Fibroblast of skin of back (primary cell): ENCODE data around the gene KCNJ13. TPM values are rescaled to one million over a fixed set of nuclear protein-coding genes. Genes with fewer than 3 reads are reported as not detected.

Experiments used
- DNase-seq: peaks from one replicate; pipeline ENCODE4 v3.0.0-alpha.2; 2013
- polyA plus RNA-seq, 2 experiments: library from polyadenylated mRNA; unstranded; fragments of 120-200 nt; gene quantifications; one replicate each; pipeline ENCODE4 v1.2.1, GENCODE V29; 2013; ENCODE audit not compliant: insufficient read length in 2 of 2

KCNJ13 gene
- polyA plus RNA-seq (2013, experiment 1 of 2; ENCODE audit: insufficient read length), result not detected
- not detected for polyA plus RNA-seq (2013, experiment 2 of 2; ENCODE audit: insufficient read length)

DNA sequence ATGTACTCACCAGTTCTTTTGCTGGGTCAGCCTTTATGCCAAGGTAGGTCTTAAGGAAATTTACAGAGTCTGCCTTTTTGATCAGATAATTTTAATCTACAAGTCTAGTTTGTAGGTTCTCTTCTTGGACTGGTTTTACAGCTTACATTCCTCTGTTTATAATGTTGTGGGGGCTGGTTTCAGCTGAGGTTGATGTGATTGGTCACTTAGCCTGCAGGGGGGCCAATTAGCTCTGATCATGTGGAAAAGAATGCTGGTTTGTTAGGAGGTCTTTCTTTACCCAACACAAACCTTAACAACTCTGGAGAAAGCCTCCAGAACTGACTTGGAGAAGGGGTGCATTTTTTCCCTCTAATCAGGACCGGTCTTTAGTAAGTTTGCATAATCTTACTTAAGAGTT is at the start of gene KCNJ13:
Gene KCNJ13 (minus strand): TSS at position 131 of the 400 bp plus-strand sequence. CDS start 5,203 bp downstream, outside the sequence.
- peak; percentile 18 for DNase-seq

DNA sequence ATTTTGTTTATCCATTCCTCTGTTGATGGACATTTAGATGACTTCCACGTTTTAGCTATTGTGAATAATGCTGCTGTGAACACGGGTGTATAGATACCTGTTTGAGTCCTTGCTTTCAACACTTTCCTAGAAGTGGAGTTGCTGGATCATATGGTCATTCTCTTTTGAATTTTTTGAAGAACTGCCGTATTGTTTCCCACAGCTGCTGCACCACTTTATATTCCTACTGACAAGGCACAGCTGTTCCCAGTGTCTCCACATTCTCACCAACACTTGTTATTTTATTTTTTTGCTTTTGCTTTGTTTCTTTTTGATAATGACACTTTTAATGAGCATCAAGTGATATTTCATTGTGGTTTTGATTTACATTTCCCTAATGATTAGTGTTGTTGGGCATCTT is 41.4 kb upstream of the KCNJ13 start:
- no peak for DNase-seq

DNA sequence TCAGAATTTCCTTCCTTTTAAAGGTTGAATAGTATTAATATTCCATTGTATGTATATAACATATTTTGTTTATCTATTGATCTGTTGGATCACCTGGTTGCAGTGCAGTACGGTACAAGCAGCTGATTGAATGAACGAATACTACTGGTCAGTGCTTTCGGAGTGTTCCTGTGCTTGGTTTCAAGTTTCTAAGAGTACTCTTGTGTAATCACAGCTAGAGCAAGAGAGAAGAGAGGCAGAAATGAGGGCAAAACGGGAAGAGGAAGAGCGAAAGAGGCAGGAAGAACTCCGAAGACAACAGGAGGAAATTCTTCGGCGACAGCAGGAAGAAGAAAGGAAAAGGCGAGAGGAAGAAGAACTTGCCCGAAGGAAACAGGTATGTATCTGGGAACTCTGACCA is 40.3 kb upstream of the KCNJ13 start:
- no peak for DNase-seq

DNA sequence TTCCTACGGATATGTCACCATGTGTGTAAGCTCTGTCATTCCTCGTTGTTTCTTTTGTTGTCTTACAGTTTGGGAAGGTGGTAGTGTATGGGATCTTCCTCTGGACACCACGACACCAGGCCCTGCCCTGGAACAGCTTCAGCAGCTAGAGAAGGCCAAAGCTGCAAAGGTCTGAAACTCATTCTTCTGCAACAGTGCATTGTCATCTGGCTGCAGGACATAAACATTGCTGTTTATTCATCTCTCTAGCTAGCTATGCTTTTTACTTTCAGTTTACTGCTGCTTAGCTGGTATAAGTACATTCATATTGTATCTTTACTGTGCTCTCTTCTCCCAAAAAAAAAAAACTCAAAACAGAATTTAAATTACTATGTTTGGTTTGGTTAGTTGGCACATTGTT is 39.2 kb upstream of the KCNJ13 start:
- no peak for DNase-seq

DNA sequence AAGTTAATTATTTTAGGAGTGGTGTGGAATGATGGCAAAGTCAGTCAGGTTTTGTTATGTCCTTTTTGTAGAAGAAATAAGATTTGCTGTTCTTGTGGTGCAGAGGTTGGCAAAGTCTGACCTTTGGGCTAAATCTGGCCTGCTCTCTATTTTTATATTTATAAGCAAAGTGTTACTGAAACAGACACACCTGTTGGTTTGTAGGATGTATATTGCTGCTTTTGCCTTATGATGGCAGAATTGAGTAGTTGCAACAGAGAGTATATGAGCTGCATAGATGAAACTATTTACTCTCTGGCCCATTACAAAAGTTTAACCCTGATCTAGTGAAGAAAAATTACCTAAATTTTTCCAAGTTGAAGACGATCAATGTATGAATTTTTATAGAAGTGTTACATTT is 34.1 kb upstream of the KCNJ13 start:
- no peak for DNase-seq

DNA sequence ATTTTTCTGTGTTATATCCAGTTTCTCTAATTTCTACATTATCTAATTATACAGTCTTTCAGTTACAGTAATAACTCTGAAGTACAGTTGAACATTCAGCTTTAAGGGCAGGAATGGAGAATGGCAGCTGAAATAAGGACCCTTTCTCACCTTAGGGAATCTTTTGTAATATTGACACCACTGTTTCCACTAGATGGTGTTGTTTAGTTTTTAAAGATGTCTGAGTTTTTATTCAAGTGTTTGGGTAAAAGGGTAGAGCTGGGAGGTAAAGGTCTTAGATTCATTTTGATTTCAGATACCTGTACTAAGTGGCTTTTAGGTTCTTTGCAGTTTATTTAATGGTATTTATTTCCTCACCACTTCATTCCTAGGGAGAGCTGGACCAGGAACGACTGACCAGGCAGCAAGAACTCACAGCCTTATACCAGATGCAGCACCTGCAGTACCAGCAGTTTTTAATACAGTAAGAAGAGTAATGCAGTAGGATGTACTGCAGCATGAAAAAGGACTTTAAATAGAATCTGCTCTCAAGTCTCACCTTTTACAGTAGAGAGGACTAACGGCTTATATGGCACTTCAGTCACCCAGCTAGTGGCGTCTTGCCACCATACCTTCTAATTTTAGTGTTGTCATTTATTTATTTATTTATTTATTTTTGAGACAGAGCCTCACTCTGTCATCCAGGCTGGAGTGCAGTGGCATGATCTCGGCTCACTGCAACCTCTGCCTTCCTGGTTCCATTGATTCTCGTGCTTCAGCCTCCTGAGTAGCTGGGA is 33.2 kb upstream of the KCNJ13 start:
- no peak for DNase-seq

DNA sequence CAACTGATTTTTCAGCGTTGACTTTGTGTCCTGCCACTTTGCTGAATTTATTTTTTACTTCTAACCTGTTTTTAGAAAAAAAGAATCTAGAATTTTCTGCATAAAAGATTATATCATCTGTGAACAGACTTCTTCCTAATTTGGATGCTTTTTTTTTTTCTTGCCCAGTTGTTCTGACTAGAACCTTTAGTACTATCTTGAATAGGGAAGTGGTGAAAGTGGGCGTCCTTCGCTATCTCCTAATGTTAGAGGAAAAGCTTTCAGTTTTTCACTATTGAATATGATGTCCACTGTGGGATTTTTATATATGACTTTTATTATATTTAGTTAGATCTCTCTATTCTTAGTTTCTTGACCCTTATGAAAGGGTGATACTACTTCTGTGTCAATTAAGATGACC is 25.7 kb upstream of the KCNJ13 start:
- no peak for DNase-seq

DNA sequence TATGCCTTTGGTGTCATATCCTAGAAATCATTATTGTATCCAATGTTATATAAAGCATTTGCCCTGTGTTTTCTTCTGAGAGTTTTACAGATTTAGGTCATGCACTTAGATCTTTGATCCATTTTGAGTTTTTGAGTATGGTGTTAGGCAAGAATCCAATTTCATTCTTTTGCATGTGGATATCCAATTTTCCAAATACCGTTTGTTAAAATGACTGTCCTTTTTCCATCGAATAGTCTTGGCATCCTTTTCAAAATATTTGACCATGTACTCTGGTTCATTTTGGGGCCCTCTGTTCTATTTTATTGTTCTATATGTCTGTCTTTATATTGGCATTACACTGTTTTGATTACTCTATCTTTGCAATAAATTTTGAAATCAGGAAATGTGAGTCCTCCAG is 23.8 kb upstream of the KCNJ13 start:
- no peak for DNase-seq

DNA sequence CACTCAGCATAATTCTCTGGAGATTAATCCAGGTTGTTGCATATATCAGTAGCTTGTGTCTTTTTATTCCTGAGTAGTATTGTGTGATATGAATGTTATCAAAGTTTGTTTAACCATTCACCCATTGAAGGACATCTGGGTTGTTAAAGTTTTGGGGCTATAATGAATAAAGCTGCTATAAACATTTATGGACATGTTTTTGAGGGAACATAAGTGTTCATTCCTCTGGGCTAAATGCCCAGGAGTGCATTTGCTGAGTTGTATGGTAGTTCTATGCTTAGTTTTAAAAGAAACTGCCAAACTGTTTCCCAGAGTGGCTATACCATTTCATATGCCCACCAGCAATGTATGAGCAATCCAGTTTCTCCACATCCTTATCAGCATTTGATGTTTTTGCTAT is 21.8 kb upstream of the KCNJ13 start:
- DNase-seq, result no peak

DNA sequence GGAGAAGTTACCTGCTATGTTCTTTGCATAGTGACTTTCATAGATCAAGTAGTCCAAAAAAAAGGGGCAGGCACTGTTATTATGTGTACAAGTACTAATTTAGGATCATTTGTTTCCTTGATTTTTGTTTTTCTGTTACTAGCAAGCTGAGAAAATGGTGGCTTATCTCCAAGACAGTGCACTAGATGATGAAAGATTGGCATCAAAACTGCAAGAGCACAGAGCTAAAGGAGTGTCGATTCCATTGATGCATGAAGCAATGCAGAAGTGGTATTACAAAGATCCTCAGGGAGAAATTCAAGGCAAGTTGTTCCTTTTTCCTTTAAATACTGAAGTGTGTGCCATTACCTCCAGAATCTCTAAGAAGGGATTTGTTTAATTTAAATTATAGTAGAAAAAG is 19.6 kb upstream of the KCNJ13 start:
- no peak for DNase-seq

DNA sequence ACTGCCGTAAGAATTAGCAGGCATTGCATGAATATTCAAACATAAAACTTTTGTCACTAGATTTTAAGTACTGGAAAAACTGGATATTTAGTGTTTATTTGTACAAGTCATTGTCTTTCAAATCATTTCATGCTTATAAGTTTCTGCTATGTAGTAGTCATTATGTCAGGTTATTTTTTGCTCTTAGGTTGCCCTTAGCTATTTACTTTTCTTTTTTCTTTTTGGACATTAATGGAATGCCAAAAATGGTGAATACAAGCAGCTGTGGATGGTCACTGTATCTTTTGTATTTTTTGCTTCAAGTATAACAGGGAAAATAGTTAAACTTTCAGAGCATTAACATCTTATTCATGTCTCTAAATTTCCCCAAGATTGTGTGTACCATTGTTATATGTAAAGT is 18.6 kb upstream of the KCNJ13 start:
- DNase-seq, result no peak

DNA sequence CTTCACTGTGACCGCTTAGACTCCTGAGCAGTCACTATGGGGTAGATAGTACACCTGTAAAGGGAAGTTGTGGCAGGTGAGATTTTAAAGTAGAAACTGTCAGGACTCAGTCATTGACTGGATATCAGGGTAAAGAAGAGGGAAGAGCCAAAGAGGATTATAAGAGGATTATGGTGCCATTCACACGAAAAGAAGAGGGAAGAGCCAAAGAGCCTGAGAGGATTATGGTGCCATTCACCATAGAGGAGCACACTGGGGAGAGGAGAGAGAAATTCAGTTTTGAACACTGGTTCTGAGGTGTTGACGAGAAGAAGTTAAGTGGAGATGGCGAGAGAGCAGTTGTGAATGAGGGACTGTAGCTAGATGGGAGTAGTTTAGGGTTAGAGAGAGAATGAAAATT is 16.9 kb upstream of the KCNJ13 start:
- DNase-seq, result no peak

DNA sequence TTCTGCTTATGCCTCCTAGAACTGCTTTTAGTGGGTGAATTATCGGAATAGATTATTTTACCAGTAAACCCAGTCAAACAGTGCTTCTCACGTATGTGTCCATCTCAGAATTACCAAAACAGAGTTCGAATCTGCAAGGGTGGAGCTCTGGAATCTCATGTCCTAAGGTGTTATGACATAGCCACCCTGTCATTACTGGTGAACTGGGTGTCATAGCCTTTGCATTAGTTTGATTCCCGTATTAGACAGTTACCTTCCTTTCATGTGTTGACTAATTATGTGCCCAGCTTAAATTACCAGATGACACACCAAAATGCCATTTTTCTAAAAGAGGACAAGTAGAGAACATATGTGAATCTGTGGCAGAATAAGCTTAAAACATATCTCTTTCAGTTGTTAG is 15.2 kb upstream of the KCNJ13 start:
- no peak for DNase-seq

DNA sequence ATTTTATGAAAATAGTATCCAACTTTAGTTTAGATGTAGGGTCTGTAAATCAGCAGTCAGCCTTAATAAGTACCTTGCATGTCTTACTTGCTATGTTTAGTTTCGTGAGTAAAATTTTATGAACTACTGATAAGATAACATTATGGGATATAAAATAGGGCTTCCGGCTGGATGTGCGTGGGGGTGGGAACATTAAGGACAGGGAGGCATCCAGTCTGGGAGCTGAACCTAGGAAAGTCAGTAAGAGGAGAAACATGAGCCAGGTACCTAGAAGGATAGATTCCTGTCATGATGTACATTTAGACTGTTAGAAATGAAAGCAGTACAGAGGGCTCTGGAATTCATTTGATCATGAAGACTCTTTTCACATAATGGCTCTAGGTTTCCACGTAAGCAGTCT is 12.7 kb upstream of the KCNJ13 start:
- DNase-seq, result no peak

DNA sequence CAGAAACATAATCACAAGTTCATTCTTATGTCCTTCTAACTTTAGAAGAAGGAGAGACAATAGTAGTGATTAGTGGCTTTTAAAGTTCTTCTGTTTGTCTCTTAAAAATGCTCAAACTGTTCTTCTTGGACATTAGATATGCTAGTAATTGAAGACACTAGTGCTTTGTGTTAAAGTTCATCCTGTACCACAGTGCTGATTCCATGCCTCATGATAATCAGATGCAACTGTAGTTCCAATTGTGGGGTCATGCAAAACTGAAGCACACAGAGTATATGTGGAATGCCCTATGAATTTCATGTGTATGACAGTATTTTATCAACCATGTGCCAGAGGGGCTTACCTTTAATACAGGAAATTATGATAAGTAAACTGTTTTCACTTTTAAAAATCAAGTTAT is 11.4 kb upstream of the KCNJ13 start:
- no peak for DNase-seq

DNA sequence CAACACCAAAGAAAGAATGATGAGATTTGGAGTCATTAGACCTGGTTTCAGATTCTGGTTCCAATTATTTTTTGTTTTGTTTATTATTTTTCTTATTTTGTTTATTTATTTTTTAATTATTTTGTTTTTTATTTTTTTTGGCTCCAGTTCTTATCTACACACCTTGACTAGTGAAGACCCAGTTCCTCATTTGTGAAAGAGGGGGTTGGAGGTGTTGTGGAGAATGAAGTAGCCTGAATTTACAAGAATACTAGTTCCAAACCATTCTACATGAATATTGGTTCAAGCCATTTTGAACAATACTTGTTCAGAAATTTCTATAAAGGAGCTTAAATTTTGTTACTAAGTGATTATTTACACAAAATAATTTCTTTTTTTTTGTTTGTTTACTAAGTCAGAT is 6.9 kb upstream of the KCNJ13 start:
- no peak for DNase-seq

DNA sequence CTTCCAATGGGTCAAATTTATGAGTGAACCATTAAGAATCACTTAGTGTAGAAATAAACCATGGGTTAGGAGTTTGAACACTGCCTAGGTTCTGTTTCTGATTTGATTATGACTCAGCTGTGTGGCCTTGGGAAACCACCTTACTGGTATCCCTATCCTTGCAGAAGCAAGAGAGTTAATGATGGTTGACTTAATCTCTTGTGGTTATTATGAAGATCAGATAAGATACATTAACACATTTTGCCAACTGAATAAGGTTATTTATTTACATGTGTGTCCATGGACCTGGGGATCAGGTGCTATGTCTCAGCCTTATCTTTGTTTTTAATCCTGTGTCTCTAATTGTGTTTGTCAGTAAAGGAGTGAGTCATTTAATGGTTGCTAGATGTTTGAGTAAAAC is 5.4 kb upstream of the KCNJ13 start:
- peak; percentile 5 for DNase-seq

DNA sequence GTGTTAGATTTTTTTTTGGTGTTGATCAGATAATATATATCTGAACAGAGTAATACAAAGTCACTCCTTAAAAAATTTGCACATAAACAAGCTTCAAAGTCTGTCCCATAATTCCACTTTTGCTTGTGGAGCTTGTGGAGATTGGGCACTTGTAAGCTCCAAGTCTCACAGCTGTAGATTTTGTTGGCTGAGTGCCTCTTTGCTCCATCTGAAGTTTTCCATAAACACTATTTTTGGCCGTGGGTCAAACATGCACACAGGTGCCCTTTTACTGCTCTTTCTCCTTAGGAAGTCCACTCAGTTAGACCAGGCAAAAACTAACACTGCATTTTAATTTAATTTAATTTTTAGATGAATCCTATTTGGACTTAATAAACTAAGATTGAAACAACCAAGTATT is 3.6 kb upstream of the KCNJ13 start:
- no peak for DNase-seq

DNA sequence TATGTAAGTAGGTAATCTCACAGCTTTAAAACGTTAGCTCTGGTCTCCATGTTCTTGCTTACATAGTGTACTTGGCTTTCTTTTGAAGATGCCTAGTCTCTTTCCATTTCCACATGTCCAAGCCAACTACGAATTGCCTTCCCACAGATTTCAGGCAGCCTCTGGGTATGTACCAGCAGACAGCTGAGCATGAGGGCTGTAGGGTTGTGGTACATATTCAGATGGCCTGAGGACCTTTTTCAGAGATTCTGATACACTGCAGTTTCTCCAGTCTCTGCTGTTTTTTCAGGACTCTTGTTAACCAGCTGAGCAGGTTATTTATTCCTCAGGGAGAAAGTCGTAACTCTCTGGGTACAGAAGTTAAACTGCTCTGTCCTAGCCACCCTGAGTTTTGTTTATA is 3.1 kb upstream of the KCNJ13 start:
- no peak for DNase-seq

DNA sequence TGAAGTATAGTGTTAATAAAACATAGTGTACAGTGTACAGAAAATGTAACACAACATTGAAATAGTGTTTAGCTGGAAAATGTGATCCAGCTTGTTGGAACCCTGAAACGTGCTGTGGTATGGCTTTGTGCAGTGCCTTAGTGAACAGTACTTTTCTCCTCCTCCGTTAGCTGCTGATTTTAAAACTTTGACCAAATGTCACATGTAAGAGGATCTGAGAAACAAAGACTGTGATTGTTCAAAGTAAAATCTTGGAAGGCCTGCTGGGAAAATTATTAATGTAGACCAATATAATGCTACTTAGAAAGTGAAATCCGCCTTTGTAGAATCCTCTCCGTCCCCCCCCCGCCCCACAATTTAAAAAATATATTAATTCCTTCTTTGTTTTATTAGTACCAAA is 911 bp upstream of the KCNJ13 start:
- DNase-seq, result no peak

DNA sequence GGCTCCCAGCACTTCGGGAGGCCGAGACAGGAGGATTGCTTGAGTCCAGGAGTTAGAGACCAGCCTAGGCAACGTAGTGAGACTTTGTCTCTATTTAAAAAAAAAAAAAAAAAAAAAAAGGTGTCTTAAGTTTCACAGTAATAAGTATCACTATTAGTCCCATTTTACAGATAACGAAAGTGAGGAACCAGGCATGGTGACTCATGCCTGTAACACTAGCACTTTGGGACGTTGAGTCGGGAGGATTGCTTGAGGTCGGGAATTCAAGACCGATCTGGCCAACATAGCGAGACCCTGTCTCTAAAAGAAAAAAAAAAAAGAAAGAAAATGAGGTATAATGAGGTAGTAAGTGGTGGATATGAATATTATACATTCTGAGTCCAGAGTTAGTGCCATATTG is 2.5 kb downstream of the KCNJ13 start:
- no peak for DNase-seq

DNA sequence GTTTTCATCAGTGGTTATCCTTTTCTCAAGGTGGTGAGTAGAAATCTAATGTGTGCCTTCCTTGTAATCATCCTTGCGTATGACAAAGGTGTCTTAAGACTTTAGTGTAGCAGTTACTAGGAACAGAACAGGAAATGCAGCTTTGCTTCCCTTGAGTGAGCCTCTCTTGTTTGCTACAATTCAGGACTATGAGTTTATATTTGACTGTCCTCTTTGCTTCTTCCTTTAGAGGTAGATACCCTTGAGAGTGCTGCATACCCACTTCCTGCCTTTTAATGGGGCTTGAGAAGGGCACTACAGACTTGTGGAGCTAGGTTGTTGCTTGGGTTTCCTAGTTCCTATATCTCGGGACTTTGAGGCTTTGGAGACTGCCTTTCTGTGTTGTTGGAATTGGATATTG is 3.8 kb downstream of the KCNJ13 start:
- no peak for DNase-seq

DNA sequence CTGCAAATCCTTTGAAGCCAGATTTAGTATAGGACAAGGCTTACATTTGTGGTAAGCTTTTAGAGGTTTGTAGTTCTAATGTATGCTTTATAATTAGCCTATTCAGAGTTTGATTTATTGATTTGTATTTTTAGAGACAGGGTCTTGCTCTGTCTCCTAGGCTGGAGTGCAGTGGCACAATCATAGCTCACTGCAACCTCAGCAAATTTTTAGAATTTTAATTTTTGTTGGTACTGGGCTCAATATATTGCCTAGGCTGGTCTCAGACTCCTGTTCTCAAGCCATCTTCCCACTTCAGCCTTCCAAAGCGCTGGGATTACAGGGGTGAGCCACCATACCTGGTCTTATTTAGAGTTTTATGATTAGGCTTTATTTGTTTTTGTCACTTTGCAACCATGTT is 4.5 kb downstream of the KCNJ13 start:
- DNase-seq, result no peak

DNA sequence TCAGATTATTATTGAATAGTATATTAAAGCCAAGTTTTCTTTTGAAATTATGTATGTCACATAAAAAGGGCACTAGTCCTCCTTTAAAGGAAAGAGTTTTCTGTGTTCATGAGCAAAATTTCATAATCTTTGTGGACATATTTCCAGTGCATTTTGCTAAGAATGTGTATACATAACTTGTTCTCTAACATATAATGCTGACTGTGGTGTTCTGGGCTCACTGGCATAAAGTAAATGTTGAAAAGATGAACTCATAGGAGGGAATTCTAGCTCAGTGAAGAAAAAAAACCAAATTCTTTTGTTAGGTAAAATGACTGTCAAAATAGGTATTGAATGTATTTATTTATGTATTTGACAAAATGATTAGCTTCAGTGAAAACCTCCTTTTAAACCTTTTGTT is 6.2 kb downstream of the KCNJ13 start:
- DNase-seq, result no peak

DNA sequence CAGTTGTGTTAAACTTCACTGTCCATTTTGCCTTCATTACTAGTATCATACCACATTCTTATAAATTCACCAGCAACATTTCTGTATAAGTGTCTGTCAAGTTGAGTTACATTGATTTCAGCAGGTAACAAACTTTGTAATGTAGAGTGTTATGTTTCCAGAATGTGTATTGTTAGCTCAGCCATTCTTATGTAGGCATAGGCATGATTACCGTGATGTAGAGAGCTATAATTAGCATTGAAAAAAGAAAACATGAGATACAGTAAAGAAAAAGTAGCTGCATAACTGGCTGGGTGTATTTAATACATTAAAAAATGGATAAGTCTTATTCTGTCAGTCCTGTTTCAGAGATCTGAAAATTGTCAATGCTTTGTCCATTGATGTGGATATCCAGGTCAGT is 8.5 kb downstream of the KCNJ13 start:
- no peak for DNase-seq
